Measurements from ENCODE around the gene KCNQ1. TPM values are rescaled to one million over a fixed set of nuclear protein-coding genes. Genes with fewer than 3 reads are reported as not detected.

Gene KCNQ1
- total and polyA plus RNA-seq, 2 donors (not counting 1 experiment from before 2014, with no cell fraction given), result 21.5 to 28.8 TPM

DNA sequence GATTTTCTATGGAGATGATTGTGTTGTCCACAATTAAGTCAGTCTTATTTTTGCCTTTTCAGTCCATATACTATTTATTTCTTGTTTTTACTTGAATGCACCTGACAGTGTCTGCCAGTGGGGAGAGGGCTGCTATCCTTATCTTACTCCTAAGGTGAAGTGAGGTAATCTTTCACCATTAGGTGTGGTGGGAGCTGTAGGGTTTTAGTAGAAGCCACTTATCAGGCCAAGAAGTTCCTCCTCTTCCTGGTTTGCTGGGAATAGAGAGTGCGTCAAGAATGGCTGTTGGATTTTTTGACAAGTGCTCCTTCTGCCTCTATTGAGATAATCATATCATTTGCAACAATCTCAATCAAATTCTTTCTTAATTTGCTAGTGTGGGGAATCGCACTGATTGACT is 108.4 kb downstream of the KCNQ1 start:
- Histone ChIP-seq H3K27ac (ENCODE audit: low read length in 2 of 2) (no peak overlapping the region), H3K4me3 (ENCODE audit: control extremely low read depth in 1 of 5, extremely low read depth in 1 of 5, insufficient read depth in 1 of 5, low read depth in 2 of 5, low read length in 4 of 5) (no peak overlapping the region), H2AFZ (ENCODE audit: insufficient read depth, low read depth, low read length, poor library complexity, severe bottlenecking) (no peak overlapping the region), H4K20me1 (ENCODE audit: control insufficient read depth, insufficient read depth, low read length, poor library complexity, severe bottlenecking) (peaks cover 77% of the 10 kb centered on the region), H3K4me1 (ENCODE audit: control insufficient read depth in 2 of 2, insufficient read depth in 2 of 2, low read length in 2 of 2) (peaks cover under 1 to 2% of the 10 kb centered on the region in 2 donors), H3K27me3 (replicated peaks in 1 of 4; ENCODE audit: control extremely low read depth in 1 of 4, control insufficient read depth in 3 of 4, insufficient read depth in 4 of 4, low read length in 3 of 4) (no peaks in the 10 kb centered on the region), H3K79me2 (ENCODE audit: control insufficient read depth, insufficient read depth, low read length) (peaks cover 38% of the 10 kb centered on the region), H3K36me3 (replicated peaks in 1 of 2; ENCODE audit: control extremely low read depth in 1 of 2, control insufficient read depth in 1 of 2, extremely low read depth in 1 of 2, insufficient read depth in 2 of 2, low read length in 1 of 2) (peaks cover 0 to 3% of the 10 kb centered on the region in 2 experiments), H3K9ac (ENCODE audit: low read length) (no peak overlapping the region), H3K4me2 (replicated peaks; ENCODE audit: low read depth, low read length, poor library complexity, severe bottlenecking) (no peak overlapping the region), H3K9me3 (ENCODE audit: control extremely low read depth in 1 of 3, control insufficient read depth in 2 of 3, insufficient read depth in 1 of 3, low read length in 2 of 3) (no peaks in the 10 kb centered on the region)
- WGBS (ENCODE audit: insufficient coverage), result no CpG with 5 or more reads among the region's 2 CpGs
- CTCF ChIA-PET, result no interaction called here
- Mint-ChIP-seq H3K9me3 (ENCODE audit: insufficient read depth) (no peaks in the 10 kb centered on the region), H3K4me3 (no peak overlapping the region), H3K27me3 (no peaks in the 10 kb centered on the region), H3K27ac (no peak overlapping the region), H3K4me1 (peaks cover 21% of the 10 kb centered on the region)
- intact Hi-C loops (cut with micrococcal nuclease), result no loop called here
- POLR2A ChIA-PET, result no interaction called here
- no peak for TF ChIP-seq EZH2 (IDR thresholded peaks at IDR 0.05; ENCODE audit: borderline replicate concordance, insufficient read depth, low read depth, low read length, poor library complexity, severe bottlenecking)
- no peak for TF ChIP-seq CTCF (IDR thresholded peaks at IDR 0.05)
- DNase-seq, result no peak
- ATAC-seq (ENCODE audit: low read depth), result no peak

GRCh38 chr11:2553886-2554285 is 109.1 kb downstream of the KCNQ1 start:
- ChIA-PET CTCF (no interaction called here), POLR2A (no interaction called here)
- H3K9ac ChIP-seq (ENCODE audit: low read length), result no peak overlapping the region
- no peaks in the 10 kb centered on the region for H3K27me3 Mint-ChIP-seq
- TF ChIP-seq EZH2 (IDR thresholded peaks at IDR 0.05; ENCODE audit: borderline replicate concordance, insufficient read depth, low read depth, low read length, poor library complexity, severe bottlenecking) (no peak), CTCF (IDR thresholded peaks at IDR 0.05) (no peak)
- peaks cover 27% of the 10 kb centered on the region for H3K4me1 Mint-ChIP-seq
- H4K20me1 ChIP-seq (ENCODE audit: control insufficient read depth, insufficient read depth, low read length, poor library complexity, severe bottlenecking), result peaks cover 77% of the 10 kb centered on the region
- H3K4me2 ChIP-seq (replicated peaks; ENCODE audit: low read depth, low read length, poor library complexity, severe bottlenecking), result no peak overlapping the region
- H3K79me2 ChIP-seq (ENCODE audit: control insufficient read depth, insufficient read depth, low read length), result peaks cover 38% of the 10 kb centered on the region
- intact Hi-C loops (cut with micrococcal nuclease), result no loop called here
- H3K27ac Mint-ChIP-seq, result no peak overlapping the region
- 94% methylated on average over 9 of the region's 9 CpGs for WGBS (ENCODE audit: insufficient coverage)
- H3K9me3 Mint-ChIP-seq (ENCODE audit: insufficient read depth), result no peaks in the 10 kb centered on the region
- DNase-seq (no peak), ATAC-seq (ENCODE audit: low read depth) (no peak)
- no peaks in the 10 kb centered on the region for H3K9me3 ChIP-seq (ENCODE audit: control extremely low read depth in 1 of 3, control insufficient read depth in 2 of 3, insufficient read depth in 1 of 3, low read length in 2 of 3)
- peaks cover 8 to 9% of the 10 kb centered on the region in 2 donors for H3K4me1 ChIP-seq (ENCODE audit: control insufficient read depth in 2 of 2, insufficient read depth in 2 of 2, low read length in 2 of 2)
- H3K27ac ChIP-seq (ENCODE audit: low read length in 2 of 2), result no peak overlapping the region
- H3K4me3 Mint-ChIP-seq, result no peak overlapping the region
- H2AFZ ChIP-seq (ENCODE audit: insufficient read depth, low read depth, low read length, poor library complexity, severe bottlenecking), result no peak overlapping the region
- no peak overlapping the region for H3K4me3 ChIP-seq (ENCODE audit: control extremely low read depth in 1 of 5, extremely low read depth in 1 of 5, insufficient read depth in 1 of 5, low read depth in 2 of 5, low read length in 4 of 5)
- peaks cover 0 to 3% of the 10 kb centered on the region in 2 experiments for H3K36me3 ChIP-seq (replicated peaks in 1 of 2; ENCODE audit: control extremely low read depth in 1 of 2, control insufficient read depth in 1 of 2, extremely low read depth in 1 of 2, insufficient read depth in 2 of 2, low read length in 1 of 2)
- H3K27me3 ChIP-seq (replicated peaks in 1 of 4; ENCODE audit: control extremely low read depth in 1 of 4, control insufficient read depth in 3 of 4, insufficient read depth in 4 of 4, low read length in 3 of 4), result no peaks in the 10 kb centered on the region

Measured in B cell (primary cell).